Loucy (cell line): ENCODE measurements around the gene HERC3.

Experiments used
- CTCF ChIP-seq: fragments of 200-600 bp; sonication (generic); conservative IDR thresholded peaks from 2 replicates; pipeline ENCODE4 v1.5.1; 2014; ENCODE audit warnings: mild to moderate bottlenecking, antibody characterized with exemption, low read length
- EZH2phosphoT487 ChIP-seq: fragments of 200-600 bp; IDR thresholded peaks from 2 replicates; pipeline ENCODE4 v1.6.1; 2018; ENCODE audit warnings: antibody characterized with exemption, mild to moderate bottlenecking, moderate library complexity, borderline replicate concordance

- TF ChIP-seq CTCF: no peak
- no peak for TF ChIP-seq EZH2phosphoT487
Observed at GRCh38 chr4:88609387-88609786, 17.1 kb downstream of the HERC3 start.
